ENCODE measurements around the gene ZSCAN4.

DNA sequence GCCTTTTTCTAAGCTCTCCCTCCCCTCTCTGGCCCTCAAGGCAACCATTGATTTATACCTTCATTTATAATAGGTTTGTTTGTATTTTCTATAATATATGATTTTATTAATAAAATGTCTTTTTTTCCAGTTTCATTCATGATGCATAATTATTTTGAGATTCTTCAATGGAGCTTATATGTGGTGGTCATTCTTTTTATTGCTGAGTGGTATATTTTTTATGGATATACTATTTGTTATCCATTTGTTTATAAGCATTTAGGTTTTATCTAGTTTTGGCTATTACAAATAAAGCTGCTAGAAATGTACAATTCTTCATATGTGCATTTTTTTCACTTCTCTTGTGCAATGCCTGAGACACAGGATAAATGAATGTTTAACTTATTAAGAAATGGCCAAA is 25.0 kb upstream of the ZSCAN4 start:
- TF ChIP-seq, protein P1, sequence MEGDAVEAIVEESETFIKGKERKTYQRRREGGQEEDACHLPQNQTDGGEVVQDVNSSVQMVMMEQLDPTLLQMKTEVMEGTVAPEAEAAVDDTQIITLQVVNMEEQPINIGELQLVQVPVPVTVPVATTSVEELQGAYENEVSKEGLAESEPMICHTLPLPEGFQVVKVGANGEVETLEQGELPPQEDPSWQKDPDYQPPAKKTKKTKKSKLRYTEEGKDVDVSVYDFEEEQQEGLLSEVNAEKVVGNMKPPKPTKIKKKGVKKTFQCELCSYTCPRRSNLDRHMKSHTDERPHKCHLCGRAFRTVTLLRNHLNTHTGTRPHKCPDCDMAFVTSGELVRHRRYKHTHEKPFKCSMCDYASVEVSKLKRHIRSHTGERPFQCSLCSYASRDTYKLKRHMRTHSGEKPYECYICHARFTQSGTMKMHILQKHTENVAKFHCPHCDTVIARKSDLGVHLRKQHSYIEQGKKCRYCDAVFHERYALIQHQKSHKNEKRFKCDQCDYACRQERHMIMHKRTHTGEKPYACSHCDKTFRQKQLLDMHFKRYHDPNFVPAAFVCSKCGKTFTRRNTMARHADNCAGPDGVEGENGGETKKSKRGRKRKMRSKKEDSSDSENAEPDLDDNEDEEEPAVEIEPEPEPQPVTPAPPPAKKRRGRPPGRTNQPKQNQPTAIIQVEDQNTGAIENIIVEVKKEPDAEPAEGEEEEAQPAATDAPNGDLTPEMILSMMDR (IDR thresholded peaks at IDR 0.05): no peak
- TF ChIP-seq POLR2A (IDR thresholded peaks at IDR 0.05): no peak
